ENCODE measurements around the gene COLEC11. TPM values are rescaled to one million over a fixed set of nuclear protein-coding genes. Genes with fewer than 3 reads are reported as not detected.

Gene COLEC11
- total RNA-seq, 1 experiment from 2014 or later: 2.1 TPM

- in situ Hi-C loops (cut with HindIII; ENCODE audit: low sequenced_read_pairs): no loop called here
- DNase-seq (ENCODE audit: low spot score): no peak
Measured at GRCh38 chr2:3584076-3584475, 10.8 kb upstream of the COLEC11 start.

DNA sequence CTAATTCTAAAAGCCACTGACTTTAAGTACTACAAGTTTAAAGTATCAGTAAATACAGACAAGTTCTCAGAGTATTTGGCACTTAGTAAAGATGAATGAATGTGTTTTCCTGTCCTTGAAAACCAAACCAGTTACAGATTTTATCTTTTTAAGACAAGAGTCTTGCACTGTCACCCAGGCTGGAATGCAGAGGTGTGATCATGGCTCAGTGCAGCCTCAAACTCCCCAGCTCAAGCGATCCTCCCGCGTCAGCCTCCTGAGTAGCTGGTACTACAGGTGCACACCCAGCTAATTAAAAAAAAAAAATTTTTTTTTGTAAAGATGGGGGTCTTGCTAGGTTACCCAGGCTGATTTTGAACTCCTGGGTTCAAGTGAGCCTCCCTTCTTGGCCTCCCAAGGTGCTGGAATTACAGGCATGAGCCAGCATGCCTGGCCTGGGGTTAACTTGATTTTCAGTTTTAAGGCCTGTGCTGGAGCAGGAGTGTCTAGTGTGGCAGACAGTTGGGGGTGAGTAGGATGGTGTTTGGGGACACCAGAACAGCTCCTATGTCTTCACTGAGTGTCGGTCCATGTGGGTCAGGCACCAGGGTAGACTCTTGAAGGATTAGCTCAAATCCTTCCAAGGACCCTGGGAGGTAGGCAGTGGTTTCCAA is 10.2 kb upstream of the COLEC11 start:
- in situ Hi-C loops (cut with HindIII; ENCODE audit: low sequenced_read_pairs): no loop called here

GRCh38 chr2:3585261-3586109 is 9.4 kb upstream of the COLEC11 start:
- in situ Hi-C loops (cut with HindIII; ENCODE audit: low sequenced_read_pairs): no loop called here
- no peak for DNase-seq (ENCODE audit: low spot score)

More for the DNA sequence above, 10.2 kb upstream of the COLEC11 start:
- no peak for DNase-seq (ENCODE audit: low spot score)

- no peak for DNase-seq (ENCODE audit: low spot score)
- in situ Hi-C loops (cut with HindIII; ENCODE audit: low sequenced_read_pairs): no loop called here
Measured at GRCh38 chr2:3586220-3586619, 8.7 kb upstream of the COLEC11 start.

DNA sequence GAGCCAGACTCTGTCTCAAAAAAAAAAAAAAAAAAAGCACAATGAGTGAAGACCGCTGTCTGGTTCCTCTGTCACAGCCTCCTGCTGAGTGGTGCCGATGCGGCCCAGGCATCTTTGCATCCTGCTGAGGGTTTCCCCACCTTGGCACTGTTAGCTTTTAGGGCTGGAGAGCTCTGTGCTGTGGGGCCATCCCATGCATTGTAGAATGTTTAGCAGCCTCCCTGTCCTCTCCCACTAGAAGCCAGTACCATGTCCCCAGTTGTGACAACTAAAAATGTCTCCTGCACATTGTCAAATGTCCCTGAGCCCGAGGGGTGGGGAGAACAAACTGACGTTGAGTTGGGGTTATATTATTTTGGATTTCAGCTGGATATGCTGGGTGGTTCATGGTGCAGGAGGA is 7.9 kb upstream of the COLEC11 start:
- in situ Hi-C loops (cut with HindIII; ENCODE audit: low sequenced_read_pairs): no loop called here
- DNase-seq (ENCODE audit: low spot score): no peak

- no peak for DNase-seq (ENCODE audit: low spot score)
- in situ Hi-C loops (cut with HindIII; ENCODE audit: low sequenced_read_pairs): no loop called here
Measured at GRCh38 chr2:3587432-3587831, 7.5 kb upstream of the COLEC11 start.

- in situ Hi-C loops (cut with HindIII; ENCODE audit: low sequenced_read_pairs): no loop called here
- no peak for DNase-seq (ENCODE audit: low spot score)
Measured at GRCh38 chr2:3588084-3588483, 6.8 kb upstream of the COLEC11 start.

GRCh38 chr2:3589086-3589485 is 5.8 kb upstream of the COLEC11 start:
- in situ Hi-C loops (cut with HindIII; ENCODE audit: low sequenced_read_pairs): no loop called here
- DNase-seq (ENCODE audit: low spot score): no peak

DNA sequence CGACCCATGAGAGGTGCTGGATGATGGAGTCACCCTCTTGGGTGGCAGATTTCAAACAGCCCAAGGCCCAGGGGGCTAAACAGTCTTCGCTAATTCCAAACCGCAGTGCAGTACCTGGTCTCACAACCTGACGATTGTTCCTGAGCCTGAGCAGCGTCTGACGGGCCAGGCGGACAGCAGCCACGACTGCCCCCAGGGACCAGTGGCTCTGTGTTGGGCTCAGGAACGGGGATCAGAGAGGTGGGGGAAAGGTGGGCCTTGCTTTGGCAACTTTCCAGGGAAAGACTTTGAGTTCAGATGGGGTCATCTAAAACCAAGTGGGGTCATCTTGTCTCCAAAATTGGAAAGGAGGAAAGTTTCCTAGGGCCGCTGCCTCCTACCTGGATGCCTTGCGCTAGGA is 492 bp downstream of the COLEC11 start:
- in situ Hi-C loops (cut with HindIII; ENCODE audit: low sequenced_read_pairs): no loop called here
- DNase-seq (ENCODE audit: low spot score): no peak

DNA sequence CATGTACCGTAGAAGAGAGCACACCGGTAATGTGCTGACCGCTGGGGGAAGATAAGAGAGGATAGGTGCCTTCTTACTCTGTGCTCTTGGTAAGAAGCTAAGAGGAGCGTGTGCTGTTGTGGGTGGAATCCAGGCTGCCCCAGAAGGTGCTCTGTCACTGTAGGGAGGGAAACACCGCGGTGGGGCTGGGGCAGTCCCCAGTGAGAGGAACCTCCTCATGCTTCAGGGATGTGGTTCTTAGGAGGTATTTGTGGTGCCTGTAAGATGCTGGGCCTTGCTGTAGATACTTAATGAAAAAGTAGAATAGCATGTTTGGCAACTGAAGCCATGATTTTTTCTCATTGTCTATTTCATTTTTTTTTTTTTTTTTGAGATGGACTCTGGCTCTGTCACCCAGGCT is 1.1 kb downstream of the COLEC11 start:
- no peak for DNase-seq (ENCODE audit: low spot score)
- in situ Hi-C loops (cut with HindIII; ENCODE audit: low sequenced_read_pairs): no loop called here

GRCh38 chr2:3596901-3597417 is 2.0 kb downstream of the COLEC11 start:
- no peak for DNase-seq (ENCODE audit: low spot score)
- in situ Hi-C loops (cut with HindIII; ENCODE audit: low sequenced_read_pairs): no loop called here

DNA sequence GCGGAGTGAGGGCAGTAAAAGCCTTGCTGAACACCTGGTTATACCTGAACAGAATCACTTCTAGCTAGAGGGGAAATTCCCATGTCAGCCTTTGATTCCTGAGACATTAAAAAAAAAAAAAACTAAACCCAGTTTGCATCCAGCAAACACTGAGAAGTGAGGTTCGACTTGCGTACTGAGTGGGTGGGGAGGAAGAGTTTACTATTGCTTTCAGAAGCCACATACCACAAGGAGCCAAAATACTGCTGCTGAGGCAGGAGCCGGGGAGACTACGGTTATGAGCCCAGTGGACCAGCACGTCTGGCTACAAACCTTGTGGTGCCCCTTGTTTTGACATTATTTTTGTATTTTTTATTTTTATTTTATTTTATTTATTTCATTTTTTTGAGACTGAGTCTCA is 2.7 kb downstream of the COLEC11 start:
- in situ Hi-C loops (cut with HindIII; ENCODE audit: low sequenced_read_pairs): no loop called here
- DNase-seq (ENCODE audit: low spot score): no peak

GRCh38 chr2:3598197-3598910 is 3.4 kb downstream of the COLEC11 start:
- no peak for DNase-seq (ENCODE audit: low spot score)
- in situ Hi-C loops (cut with HindIII; ENCODE audit: low sequenced_read_pairs): no loop called here

DNA sequence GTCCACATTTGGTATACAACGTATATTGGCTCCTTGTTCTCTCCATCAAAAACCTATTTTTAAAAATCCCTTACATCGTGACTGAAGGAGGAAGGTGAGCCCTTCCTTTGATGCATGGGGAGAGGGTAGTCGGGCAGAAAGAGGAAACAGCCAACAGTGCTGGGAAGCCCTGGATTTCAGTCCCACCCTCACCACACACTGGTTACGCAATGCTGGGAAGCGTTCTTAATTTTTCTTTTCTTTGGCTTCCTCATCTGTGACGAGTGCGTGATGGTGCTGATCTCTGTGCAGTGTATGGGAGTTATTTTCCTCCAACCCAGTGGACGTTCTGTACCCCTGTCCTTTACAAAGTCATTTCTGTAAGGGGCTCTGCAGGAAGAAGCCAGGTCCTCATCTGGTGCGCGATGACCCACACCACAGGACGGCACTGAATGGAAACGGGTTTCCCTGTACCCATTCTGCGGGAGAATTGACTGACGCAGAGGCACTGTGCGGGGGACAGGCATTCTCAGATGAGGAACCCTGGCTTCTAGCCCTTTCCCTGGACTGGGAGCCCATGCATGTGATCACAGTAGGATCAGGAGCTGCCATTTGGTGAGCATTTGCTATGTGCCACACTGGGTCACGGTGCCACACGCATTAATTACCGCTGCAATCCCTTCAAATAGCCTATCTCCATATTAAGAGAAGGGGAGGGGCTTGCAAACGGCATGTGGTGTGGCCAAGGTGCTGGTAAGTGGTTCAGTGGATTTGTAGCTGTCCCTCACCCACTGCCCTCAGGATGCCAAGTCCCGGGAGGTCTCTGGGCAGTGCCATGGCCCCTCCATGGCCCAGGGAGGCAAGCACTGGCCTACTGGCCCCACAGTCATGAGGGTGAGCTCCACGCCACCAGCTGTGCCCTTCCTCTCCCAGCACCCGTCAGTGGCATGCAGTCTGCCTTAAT is 4.3 kb downstream of the COLEC11 start:
- DNase-seq (ENCODE audit: low spot score): no peak
- in situ Hi-C loops (cut with HindIII; ENCODE audit: low sequenced_read_pairs): no loop called here

GRCh38 chr2:3600256-3600855 is 5.4 kb downstream of the COLEC11 start:
- DNase-seq (ENCODE audit: low spot score): no peak
- in situ Hi-C loops (cut with HindIII; ENCODE audit: low sequenced_read_pairs): no loop called here

- in situ Hi-C loops (cut with HindIII; ENCODE audit: low sequenced_read_pairs): no loop called here
Measured at GRCh38 chr2:3601561-3602271, 6.8 kb downstream of the COLEC11 start.

GRCh38 chr2:3602553-3603339 is 7.8 kb downstream of the COLEC11 start:
- in situ Hi-C loops (cut with HindIII; ENCODE audit: low sequenced_read_pairs): no loop called here
- DNase-seq (ENCODE audit: low spot score): no peak

More at GRCh38 chr2:3601561-3602271, 6.8 kb downstream of the COLEC11 start:
- DNase-seq (ENCODE audit: low spot score): no peak

Measured in G401 (cell line).